Measurements from ENCODE around the gene HIF1A.

DNA sequence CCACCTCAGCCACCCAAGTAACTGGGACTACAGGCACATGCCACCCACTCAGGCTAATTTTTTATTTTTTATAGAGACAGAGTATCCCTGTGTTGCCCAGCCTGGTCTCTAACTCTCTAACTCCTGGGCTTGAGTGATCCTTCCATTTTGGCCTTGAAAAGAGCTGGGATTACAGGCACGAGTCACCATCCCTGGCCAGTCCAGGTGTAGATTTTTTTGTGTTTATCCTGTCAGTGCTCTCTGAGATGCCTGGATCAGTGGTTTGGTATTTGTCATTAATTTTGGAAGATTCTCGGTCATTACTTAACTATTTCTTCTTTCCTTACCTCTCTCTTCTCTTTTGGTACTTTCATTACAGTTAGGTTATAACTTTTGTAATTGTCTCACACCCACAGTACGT is 5.3 kb upstream of the HIF1A start:
- TF ChIP-seq POLR2AphosphoS5 (IDR thresholded peaks at IDR 0.05; ENCODE audit: low read depth) (no peak), EZH2 (IDR thresholded peaks at IDR 0.05; ENCODE audit: low read depth, unreplicated experiment) (no peak), ZNF114 (CRISPR knock-in tag; IDR thresholded peaks at IDR 0.05) (no peak)
- TF ChIP-seq, protein P1, sequence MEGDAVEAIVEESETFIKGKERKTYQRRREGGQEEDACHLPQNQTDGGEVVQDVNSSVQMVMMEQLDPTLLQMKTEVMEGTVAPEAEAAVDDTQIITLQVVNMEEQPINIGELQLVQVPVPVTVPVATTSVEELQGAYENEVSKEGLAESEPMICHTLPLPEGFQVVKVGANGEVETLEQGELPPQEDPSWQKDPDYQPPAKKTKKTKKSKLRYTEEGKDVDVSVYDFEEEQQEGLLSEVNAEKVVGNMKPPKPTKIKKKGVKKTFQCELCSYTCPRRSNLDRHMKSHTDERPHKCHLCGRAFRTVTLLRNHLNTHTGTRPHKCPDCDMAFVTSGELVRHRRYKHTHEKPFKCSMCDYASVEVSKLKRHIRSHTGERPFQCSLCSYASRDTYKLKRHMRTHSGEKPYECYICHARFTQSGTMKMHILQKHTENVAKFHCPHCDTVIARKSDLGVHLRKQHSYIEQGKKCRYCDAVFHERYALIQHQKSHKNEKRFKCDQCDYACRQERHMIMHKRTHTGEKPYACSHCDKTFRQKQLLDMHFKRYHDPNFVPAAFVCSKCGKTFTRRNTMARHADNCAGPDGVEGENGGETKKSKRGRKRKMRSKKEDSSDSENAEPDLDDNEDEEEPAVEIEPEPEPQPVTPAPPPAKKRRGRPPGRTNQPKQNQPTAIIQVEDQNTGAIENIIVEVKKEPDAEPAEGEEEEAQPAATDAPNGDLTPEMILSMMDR (conservative IDR thresholded peaks at IDR 0.05; ENCODE audit: low read depth in 2 of 2) = no peak
- TF ChIP-seq, protein P2, sequence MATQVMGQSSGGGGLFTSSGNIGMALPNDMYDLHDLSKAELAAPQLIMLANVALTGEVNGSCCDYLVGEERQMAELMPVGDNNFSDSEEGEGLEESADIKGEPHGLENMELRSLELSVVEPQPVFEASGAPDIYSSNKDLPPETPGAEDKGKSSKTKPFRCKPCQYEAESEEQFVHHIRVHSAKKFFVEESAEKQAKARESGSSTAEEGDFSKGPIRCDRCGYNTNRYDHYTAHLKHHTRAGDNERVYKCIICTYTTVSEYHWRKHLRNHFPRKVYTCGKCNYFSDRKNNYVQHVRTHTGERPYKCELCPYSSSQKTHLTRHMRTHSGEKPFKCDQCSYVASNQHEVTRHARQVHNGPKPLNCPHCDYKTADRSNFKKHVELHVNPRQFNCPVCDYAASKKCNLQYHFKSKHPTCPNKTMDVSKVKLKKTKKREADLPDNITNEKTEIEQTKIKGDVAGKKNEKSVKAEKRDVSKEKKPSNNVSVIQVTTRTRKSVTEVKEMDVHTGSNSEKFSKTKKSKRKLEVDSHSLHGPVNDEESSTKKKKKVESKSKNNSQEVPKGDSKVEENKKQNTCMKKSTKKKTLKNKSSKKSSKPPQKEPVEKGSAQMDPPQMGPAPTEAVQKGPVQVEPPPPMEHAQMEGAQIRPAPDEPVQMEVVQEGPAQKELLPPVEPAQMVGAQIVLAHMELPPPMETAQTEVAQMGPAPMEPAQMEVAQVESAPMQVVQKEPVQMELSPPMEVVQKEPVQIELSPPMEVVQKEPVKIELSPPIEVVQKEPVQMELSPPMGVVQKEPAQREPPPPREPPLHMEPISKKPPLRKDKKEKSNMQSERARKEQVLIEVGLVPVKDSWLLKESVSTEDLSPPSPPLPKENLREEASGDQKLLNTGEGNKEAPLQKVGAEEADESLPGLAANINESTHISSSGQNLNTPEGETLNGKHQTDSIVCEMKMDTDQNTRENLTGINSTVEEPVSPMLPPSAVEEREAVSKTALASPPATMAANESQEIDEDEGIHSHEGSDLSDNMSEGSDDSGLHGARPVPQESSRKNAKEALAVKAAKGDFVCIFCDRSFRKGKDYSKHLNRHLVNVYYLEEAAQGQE (IDR thresholded peaks at IDR 0.05; ENCODE audit: unreplicated experiment) = no peak
